Measurements from ENCODE around the gene ZFAND3.

- TF ChIP-seq CTCF (IDR thresholded peaks at IDR 0.05 in 4 of 5, conservative IDR thresholded peaks at IDR 0.05 in 1 of 5) = no peak
- no peak for TF ChIP-seq POLR2A (IDR thresholded peaks at IDR 0.05)
Measured at GRCh38 chr6:37779111-37779800, 40.3 kb upstream of the ZFAND3 start.

All from gastrocnemius medialis (tissue), 4 donors.